Urinary bladder (tissue), 4 donors: ENCODE data around the gene MRPL20. TPM values are rescaled to one million over a fixed set of nuclear protein-coding genes. Genes with fewer than 3 reads are reported as not detected.

Source experiments
- DNase-seq: peaks from one replicate; pipeline ENCODE4 v3.0.0-alpha.2; 2015; ENCODE audit errors: extremely low spot score
- H3K27ac ChIP-seq: one replicate; pipeline ENCODE4 v1.5.1; 2013; ENCODE audit warnings: low read depth, mild to moderate bottlenecking, moderate library complexity
- H3K36me3 ChIP-seq: one replicate; pipeline ENCODE4 v1.6.1; 2013; ENCODE audit warnings: mild to moderate bottlenecking, moderate library complexity; ENCODE audit not compliant: insufficient read depth
- H3K4me1 ChIP-seq: one replicate; pipeline ENCODE4 v1.6.1; 2013; ENCODE audit warnings: mild to moderate bottlenecking, moderate library complexity; ENCODE audit not compliant: insufficient read depth
- H3K4me3 ChIP-seq: one replicate; pipeline ENCODE4 v1.5.1; 2013; ENCODE audit warnings: low read depth, low read length
- WGBS: extraction: QIAGEN DNeasy Blood & Tissue Kit; methylation state at CpG from one replicate; pipeline ENCODE4 v1.1.7; 2013; 5-methylcytosine and 5-hydroxymethylcytosine counted together
- polyA plus RNA-seq: library from polyadenylated mRNA; stranded (reverse); fragments of 200-250 nt; gene quantifications from one replicate; pipeline ENCODE4 v1.2.3, GENCODE V29; 2013
- total RNA-seq: library from RNA; depleted of rRNA; stranded (reverse); fragments of >200 nt; gene quantifications from one replicate; pipeline ENCODE4 v1.2.3, GENCODE V29; 2014
- donor health status: healthy with polysubstance abuse.
- donor health status: healthy.

The MRPL20 gene
- total and polyA plus RNA-seq, 2 donors = 55.1 to 183 TPM

- 29% methylated on average over 29 of the region's 29 CpGs for WGBS
- H3K4me3 ChIP-seq = no peak overlapping the region
- no peaks in the 10 kb centered on the region for H3K4me1 ChIP-seq
- no peak overlapping the region for H3K27ac ChIP-seq
- H3K36me3 ChIP-seq = no peaks in the 10 kb centered on the region
- DNase-seq = no peak
These were observed 34.2 kb upstream of the MRPL20 start for GRCh38 chr1:1441002-1441888.

GRCh38 chr1:1440262-1441001 lies 33.3 kb upstream of the MRPL20 start:
- Histone ChIP-seq H3K4me3 (no peak overlapping the region), H3K4me1 (no peaks in the 10 kb centered on the region), H3K27ac (no peak overlapping the region), H3K36me3 (no peaks in the 10 kb centered on the region)
- DNase-seq = no peak
- WGBS = 74% methylated on average over 26 of the region's 26 CpGs

- Histone ChIP-seq H3K4me3 (no peak overlapping the region), H3K27ac (no peak overlapping the region), H3K4me1 (no peaks in the 10 kb centered on the region), H3K36me3 (no peaks in the 10 kb centered on the region)
- DNase-seq = no peak
- WGBS = 87% methylated on average over 82 of the region's 82 CpGs
These were observed 32.6 kb upstream of the MRPL20 start for GRCh38 chr1:1439546-1440261.

GRCh38 chr1:1438531-1439381 lies 31.7 kb upstream of the MRPL20 start:
- DNase-seq = no peak
- Histone ChIP-seq H3K4me1 (no peaks in the 10 kb centered on the region), H3K4me3 (no peak overlapping the region), H3K27ac (no peak overlapping the region), H3K36me3 (no peaks in the 10 kb centered on the region)
- 83% methylated on average over 45 of the region's 45 CpGs for WGBS

GRCh38 chr1:1437904-1438376 lies 30.8 kb upstream of the MRPL20 start:
- Histone ChIP-seq H3K4me1 (no peaks in the 10 kb centered on the region), H3K4me3 (no peak overlapping the region), H3K36me3 (no peaks in the 10 kb centered on the region), H3K27ac (no peak overlapping the region)
- WGBS = 57% methylated on average over 11 of the region's 11 CpGs
- no peak for DNase-seq

GRCh38 chr1:1437033-1437903 lies 30.2 kb upstream of the MRPL20 start:
- no peak for DNase-seq
- WGBS = 73% methylated on average over 31 of the region's 31 CpGs
- no peak overlapping the region for H3K27ac ChIP-seq
- no peaks in the 10 kb centered on the region for H3K4me1 ChIP-seq
- H3K36me3 ChIP-seq = no peaks in the 10 kb centered on the region
- H3K4me3 ChIP-seq = no peak overlapping the region

- peak overlapping the region; percentile 66 for H3K4me3 ChIP-seq
- no peaks in the 10 kb centered on the region for H3K36me3 ChIP-seq
- WGBS = 69% methylated on average over 7 of the region's 7 CpGs
- no peak overlapping the region for H3K27ac ChIP-seq
- no peaks in the 10 kb centered on the region for H3K4me1 ChIP-seq
- no peak for DNase-seq
These were observed 29.5 kb upstream of the MRPL20 start for GRCh38 chr1:1436630-1437032.

GRCh38 chr1:1435911-1436629 lies 29.0 kb upstream of the MRPL20 start:
- no peak for DNase-seq

GRCh38 chr1:1435106-1435903 lies 28.2 kb upstream of the MRPL20 start, which contains the start of gene VWA1:
Gene VWA1 (plus strand): TSS chr1:1435690. CDS start chr1:1435749, 59 bp downstream.
- DNase-seq = no peak
- 6% methylated on average over 89 of the region's 89 CpGs for WGBS
- Histone ChIP-seq H3K4me1 (no peaks in the 10 kb centered on the region), H3K4me3 (peak within 1 kb of the TSS; percentile 66), H3K36me3 (no peaks in the 10 kb centered on the region), H3K27ac (peak within 1 kb of the TSS; percentile 95)

More at GRCh38 chr1:1435911-1436629, 29.0 kb upstream of the MRPL20 start:
- Histone ChIP-seq H3K4me3 (peak overlapping the region; percentile 66), H3K4me1 (no peaks in the 10 kb centered on the region), H3K36me3 (no peaks in the 10 kb centered on the region), H3K27ac (no peak overlapping the region)
- WGBS = 11% methylated on average over 40 of the region's 40 CpGs

- WGBS = 53% methylated on average over 4 of the region's 4 CpGs
- H3K36me3 ChIP-seq = no peaks in the 10 kb centered on the region
- peak overlapping the region; percentile 95 for H3K27ac ChIP-seq
- H3K4me3 ChIP-seq = no peak overlapping the region
- no peak for DNase-seq
- H3K4me1 ChIP-seq = no peaks in the 10 kb centered on the region
These were observed 27.7 kb upstream of the MRPL20 start for GRCh38 chr1:1434824-1435105.

- Histone ChIP-seq H3K4me3 (no peak overlapping the region), H3K27ac (peak overlapping the region; percentile 95), H3K36me3 (no peaks in the 10 kb centered on the region), H3K4me1 (no peaks in the 10 kb centered on the region)
- no peak for DNase-seq
- 5% methylated on average over 32 of the region's 32 CpGs for WGBS
These were observed 27.2 kb upstream of the MRPL20 start for GRCh38 chr1:1434131-1434823.
